ENCODE data around the gene ACTN2. TPM values are rescaled to one million over a fixed set of nuclear protein-coding genes. Genes with fewer than 3 reads are reported as not detected.

Gene ACTN2
- total RNA-seq, 1 donor from 2014 or later = 1.9 TPM

DNA sequence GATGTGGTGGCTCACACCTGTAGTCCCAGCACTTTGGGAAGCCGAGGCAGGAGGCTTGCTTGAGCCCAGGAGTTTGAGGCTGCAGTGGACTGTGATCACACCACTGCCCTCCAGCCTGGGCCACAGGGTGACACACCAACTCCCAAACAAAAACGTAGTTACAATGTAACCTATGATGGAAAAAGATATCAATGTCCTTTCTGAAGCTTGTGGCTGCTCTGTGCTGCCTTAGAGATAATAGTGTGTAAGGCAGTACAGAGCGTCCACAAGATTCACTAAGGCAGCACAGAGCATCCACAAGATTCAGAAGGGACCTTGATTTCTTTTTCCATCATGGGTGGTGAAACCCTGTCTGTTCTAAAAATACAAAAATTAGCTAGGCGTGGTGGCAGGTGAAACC is 42.5 kb downstream of the ACTN2 start:
- Mint-ChIP-seq H3K36me3 (no peaks in the 10 kb centered on the region), H3K4me3 (no peak overlapping the region), H3K9me3 (no peaks in the 10 kb centered on the region), H3K27me3 (ENCODE audit: low read depth) (no peaks in the 10 kb centered on the region), H3K4me1 (no peaks in the 10 kb centered on the region), H3K27ac (no peak overlapping the region)
- no peak for DNase-seq (ENCODE audit: low spot score in 2 of 2, unreplicated experiment in 2 of 2)
- TF ChIP-seq, protein P1, sequence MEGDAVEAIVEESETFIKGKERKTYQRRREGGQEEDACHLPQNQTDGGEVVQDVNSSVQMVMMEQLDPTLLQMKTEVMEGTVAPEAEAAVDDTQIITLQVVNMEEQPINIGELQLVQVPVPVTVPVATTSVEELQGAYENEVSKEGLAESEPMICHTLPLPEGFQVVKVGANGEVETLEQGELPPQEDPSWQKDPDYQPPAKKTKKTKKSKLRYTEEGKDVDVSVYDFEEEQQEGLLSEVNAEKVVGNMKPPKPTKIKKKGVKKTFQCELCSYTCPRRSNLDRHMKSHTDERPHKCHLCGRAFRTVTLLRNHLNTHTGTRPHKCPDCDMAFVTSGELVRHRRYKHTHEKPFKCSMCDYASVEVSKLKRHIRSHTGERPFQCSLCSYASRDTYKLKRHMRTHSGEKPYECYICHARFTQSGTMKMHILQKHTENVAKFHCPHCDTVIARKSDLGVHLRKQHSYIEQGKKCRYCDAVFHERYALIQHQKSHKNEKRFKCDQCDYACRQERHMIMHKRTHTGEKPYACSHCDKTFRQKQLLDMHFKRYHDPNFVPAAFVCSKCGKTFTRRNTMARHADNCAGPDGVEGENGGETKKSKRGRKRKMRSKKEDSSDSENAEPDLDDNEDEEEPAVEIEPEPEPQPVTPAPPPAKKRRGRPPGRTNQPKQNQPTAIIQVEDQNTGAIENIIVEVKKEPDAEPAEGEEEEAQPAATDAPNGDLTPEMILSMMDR (IDR thresholded peaks at IDR 0.05; ENCODE audit: unreplicated experiment) = no peak

DNA sequence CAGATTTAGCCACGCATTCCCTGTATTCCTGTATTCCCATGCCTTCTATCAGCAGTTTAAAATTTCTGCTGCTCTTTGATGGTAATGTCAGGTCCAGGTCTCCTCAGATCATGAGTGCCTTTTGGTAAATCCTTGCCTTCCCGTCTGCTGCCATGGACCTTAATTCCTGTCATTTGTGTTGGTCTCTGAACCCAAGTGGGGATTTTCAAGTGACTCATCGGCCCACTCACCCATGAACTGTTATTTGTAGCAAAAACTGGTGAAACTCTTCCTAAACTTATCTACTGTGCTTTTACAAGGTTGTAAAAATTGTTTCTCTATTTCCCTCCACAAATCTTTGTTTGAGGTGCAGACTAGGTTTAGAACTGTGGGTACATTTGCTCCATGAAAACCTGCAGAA is 47.4 kb downstream of the ACTN2 start:
- DNase-seq (ENCODE audit: low spot score in 2 of 2, unreplicated experiment in 2 of 2) = no peak
- TF ChIP-seq, protein P1 (IDR thresholded peaks at IDR 0.05; ENCODE audit: unreplicated experiment) = no peak
- H3K27me3 Mint-ChIP-seq (ENCODE audit: low read depth) = no peaks in the 10 kb centered on the region
- no peaks in the 10 kb centered on the region for H3K4me1 Mint-ChIP-seq
- H3K4me3 Mint-ChIP-seq = no peak overlapping the region
- H3K9me3 Mint-ChIP-seq = no peaks in the 10 kb centered on the region
- no peak overlapping the region for H3K27ac Mint-ChIP-seq
- H3K36me3 Mint-ChIP-seq = no peaks in the 10 kb centered on the region

DNA sequence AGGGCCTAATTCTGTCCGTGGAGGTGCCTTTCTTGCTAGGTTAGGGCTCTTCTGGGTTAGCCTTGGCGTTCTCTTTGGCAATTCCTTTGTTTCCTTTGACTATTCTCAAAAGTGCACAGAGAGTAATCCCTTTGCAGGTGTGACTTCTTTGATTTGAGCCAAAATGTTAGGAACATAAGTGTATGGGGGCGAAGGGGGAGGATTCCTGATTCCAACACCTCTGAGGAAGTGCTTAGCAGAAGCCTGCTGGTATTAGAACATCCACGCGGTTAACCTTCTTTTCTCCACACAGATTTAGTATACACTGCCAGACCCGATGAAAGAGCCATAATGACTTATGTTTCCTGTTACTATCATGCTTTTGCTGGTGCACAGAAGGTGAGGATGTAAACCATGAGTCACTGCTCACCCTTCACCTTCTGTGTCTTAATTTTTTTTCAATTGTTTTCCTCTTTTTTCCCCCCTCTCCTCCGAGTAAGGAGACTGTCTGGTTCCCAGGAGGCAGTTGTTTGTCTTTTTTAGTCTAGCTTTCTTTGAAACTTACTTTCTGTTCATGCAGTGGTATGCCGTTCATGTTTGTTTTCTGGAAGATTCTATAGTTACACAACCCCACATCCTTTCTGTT is 48.0 kb downstream of the ACTN2 start:
- Mint-ChIP-seq H3K27ac (no peak overlapping the region), H3K27me3 (ENCODE audit: low read depth) (no peaks in the 10 kb centered on the region), H3K9me3 (no peaks in the 10 kb centered on the region), H3K36me3 (no peaks in the 10 kb centered on the region), H3K4me3 (no peak overlapping the region), H3K4me1 (no peaks in the 10 kb centered on the region)
- DNase-seq (ENCODE audit: low spot score in 2 of 2, unreplicated experiment in 2 of 2) = no peak
- TF ChIP-seq, protein P1 (IDR thresholded peaks at IDR 0.05; ENCODE audit: unreplicated experiment) = no peak

DNA sequence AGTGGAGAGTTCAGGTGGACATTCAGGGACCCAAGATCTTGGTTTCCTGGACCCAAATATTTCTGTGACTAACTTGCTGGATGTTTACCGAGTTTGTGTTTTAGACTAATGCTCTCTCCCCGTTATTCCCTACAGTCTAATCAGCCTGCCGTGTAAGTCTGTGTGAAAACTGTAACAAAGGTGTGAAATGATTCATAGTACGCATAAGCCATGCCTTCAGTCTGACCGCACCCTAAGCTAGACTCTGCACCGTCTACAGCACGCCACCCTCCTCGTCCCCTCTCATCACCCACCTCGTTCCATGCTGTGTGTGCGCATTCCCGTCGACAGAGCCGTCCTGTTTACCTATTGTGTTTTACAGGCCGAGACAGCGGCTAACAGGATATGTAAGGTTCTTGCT is 50.5 kb downstream of the ACTN2 start:
- TF ChIP-seq, protein P1 (IDR thresholded peaks at IDR 0.05; ENCODE audit: unreplicated experiment) = no peak
- Mint-ChIP-seq H3K36me3 (peaks cover 6% of the 10 kb centered on the region), H3K4me3 (no peak overlapping the region), H3K9me3 (no peaks in the 10 kb centered on the region), H3K4me1 (no peaks in the 10 kb centered on the region), H3K27me3 (ENCODE audit: low read depth) (no peaks in the 10 kb centered on the region), H3K27ac (no peak overlapping the region)
- DNase-seq (ENCODE audit: low spot score in 2 of 2, unreplicated experiment in 2 of 2) = no peak

DNA sequence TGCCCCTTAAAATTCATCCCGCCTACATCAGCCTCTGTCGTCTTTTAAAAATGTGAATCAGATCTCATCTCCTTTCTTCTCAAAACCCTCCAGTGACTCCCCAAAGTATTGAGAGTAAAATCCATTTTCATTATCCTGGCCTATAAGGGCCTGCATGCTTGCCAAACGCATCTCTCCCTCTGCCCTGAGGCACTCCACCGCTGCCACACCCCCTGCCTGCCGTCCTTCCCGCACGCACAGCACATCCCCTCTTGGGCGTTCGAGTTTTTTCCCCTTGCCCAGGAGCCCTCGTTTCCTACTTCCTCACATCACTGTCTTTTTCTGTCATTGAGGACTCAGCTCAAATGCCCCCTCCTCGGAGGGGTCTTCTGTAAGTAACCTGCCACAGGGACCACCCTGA is 55.5 kb downstream of the ACTN2 start:
- H3K4me3 Mint-ChIP-seq = no peak overlapping the region
- no peaks in the 10 kb centered on the region for H3K27me3 Mint-ChIP-seq (ENCODE audit: low read depth)
- peaks cover 6% of the 10 kb centered on the region for H3K36me3 Mint-ChIP-seq
- no peaks in the 10 kb centered on the region for H3K4me1 Mint-ChIP-seq
- no peak for DNase-seq (ENCODE audit: low spot score in 2 of 2, unreplicated experiment in 2 of 2)
- H3K9me3 Mint-ChIP-seq = no peaks in the 10 kb centered on the region
- TF ChIP-seq, protein P1 (IDR thresholded peaks at IDR 0.05; ENCODE audit: unreplicated experiment) = no peak
- no peak overlapping the region for H3K27ac Mint-ChIP-seq

Measured in mesothelial cell of epicardium (in vitro differentiated cells).